GM19463 (cell line): ENCODE data around the gene YEATS4.

ENCODE experiments used
- ATAC-seq: cut with Tn5 transposase; IDR thresholded peaks from one replicate; pipeline ENCODE4 v1.9.1; 2021; ENCODE audit warnings: mild to moderate bottlenecking, moderate library complexity; ENCODE audit not compliant: unreplicated experiment

Gene YEATS4

GRCh38 chr12:69388371-69388770 lies 28.8 kb downstream of the YEATS4 start:
- ATAC-seq, result no peak

- ATAC-seq, result no peak
Observed at GRCh38 chr12:69389831-69390230, 30.3 kb downstream of the YEATS4 start.

GRCh38 chr12:69392179-69392928 lies 32.8 kb downstream of the YEATS4 start:
- peak; percentile 70 for ATAC-seq

- ATAC-seq, result no peak
Observed at GRCh38 chr12:69396041-69396440, 36.5 kb downstream of the YEATS4 start.

- ATAC-seq, result no peak
Observed at GRCh38 chr12:69396963-69397362, 37.4 kb downstream of the YEATS4 start.

GRCh38 chr12:69397978-69398377 lies 38.4 kb downstream of the YEATS4 start:
- ATAC-seq, result no peak

GRCh38 chr12:69401940-69402339 lies 42.4 kb downstream of the YEATS4 start:
- ATAC-seq, result no peak

- no peak for ATAC-seq
Observed at GRCh38 chr12:69404851-69405565, 45.5 kb downstream of the YEATS4 start.

- no peak for ATAC-seq
Observed at GRCh38 chr12:69405566-69405865, 46.0 kb downstream of the YEATS4 start.

GRCh38 chr12:69406217-69406616 lies 46.7 kb downstream of the YEATS4 start:
- no peak for ATAC-seq

GRCh38 chr12:69410571-69410970 lies 51.0 kb downstream of the YEATS4 start:
- ATAC-seq, result no peak

- no peak for ATAC-seq
Observed at GRCh38 chr12:69412655-69413054, 53.1 kb downstream of the YEATS4 start.

GRCh38 chr12:69415471-69416275 lies 56.1 kb downstream of the YEATS4 start:
- peak; percentile 62 for ATAC-seq

- ATAC-seq, result no peak
Observed at GRCh38 chr12:69417231-69417630, 57.7 kb downstream of the YEATS4 start.

- no peak for ATAC-seq
Observed at GRCh38 chr12:69417741-69418167, 58.2 kb downstream of the YEATS4 start.

GRCh38 chr12:69419701-69420100 lies 60.2 kb downstream of the YEATS4 start:
- no peak for ATAC-seq

GRCh38 chr12:69421548-69421947 lies 62.0 kb downstream of the YEATS4 start:
- ATAC-seq, result no peak

- ATAC-seq, result no peak
Observed at GRCh38 chr12:69423037-69423905, 63.7 kb downstream of the YEATS4 start.

- ATAC-seq, result no peak
Observed at GRCh38 chr12:69425417-69425816, 65.9 kb downstream of the YEATS4 start.

- no peak for ATAC-seq
Observed at GRCh38 chr12:69428351-69429073, 69.0 kb downstream of the YEATS4 start.
